ENCODE results near the gene CORO7.

Gene CORO7

DNA sequence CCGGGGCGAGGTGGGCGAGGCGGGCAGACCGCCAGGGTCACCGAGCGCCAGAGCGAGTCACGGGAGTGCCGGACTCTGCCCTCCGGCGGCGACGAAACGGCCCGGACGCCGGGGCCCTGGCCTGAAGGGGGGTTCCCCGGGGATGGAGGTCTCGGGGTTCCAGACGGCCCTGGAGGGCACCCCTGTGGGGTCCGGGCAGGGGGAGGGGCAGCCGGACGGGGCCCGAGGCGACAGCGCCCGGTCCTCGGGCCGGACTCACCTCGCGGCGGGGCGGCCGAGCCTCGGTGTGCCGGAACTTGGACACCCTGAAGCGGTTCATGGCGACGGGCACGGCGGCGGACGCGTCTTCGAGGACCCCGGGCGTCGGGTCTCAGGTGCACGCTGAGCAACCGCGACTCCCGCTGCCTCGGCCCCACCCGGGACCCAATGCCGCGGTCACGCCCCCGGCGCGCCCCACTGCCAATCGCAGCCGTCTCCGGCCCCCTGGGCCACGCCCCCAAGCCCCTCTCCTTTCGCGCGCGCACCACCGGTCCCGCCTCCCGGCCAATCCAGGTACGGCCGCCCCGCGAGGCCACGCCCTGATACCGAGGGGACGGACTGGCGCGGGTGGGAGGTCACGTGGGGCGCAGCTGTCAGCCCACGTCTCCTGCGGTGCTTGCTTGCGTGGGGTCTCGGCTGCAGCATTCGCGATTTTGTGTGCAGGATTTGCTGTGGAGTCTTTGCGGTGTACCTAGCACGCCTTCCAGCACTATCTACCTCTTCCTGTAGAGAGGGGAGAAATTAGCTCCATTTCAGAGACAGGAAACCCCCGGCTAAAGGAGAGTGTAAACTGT lies at the start of gene CORO7:
Gene CORO7, minus strand, starts transcription at position 397 of the 833 bp plus-strand sequence. Its CDS starts 78 bp downstream, at position 319.
- DNase-seq, result peak; percentile 100

DNA sequence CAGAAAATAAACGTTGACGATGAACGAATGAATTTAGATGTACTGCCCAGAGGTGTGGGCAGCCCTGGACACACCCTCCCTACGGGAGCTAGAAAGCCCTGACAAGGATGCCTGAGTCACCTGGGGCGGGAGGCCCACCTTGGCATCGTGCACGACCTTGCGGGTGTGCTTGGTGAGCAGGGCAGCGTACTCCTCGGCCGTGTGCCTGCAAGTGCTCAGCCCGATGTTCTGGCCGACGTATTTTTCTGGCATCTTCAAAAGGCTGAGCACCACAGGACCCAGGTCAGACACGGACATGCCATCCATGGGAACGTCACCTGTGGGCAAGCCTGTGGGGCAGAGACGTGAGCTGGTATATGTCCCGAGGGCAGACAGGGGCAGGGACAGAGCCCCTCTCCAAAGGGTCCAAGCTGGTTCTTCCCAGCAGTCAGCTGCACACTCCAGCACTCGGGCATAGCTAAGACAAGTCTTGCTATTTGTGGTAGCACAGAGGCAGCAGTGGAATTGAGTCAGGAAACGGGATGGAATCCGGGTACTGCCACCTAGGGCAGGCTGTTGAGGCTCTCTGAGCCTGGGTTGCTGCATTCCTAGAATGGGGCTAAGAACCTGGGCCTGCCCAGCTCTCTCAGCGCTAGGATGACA lies 47.2 kb upstream of the CORO7 start:
- no peak for DNase-seq

DNA sequence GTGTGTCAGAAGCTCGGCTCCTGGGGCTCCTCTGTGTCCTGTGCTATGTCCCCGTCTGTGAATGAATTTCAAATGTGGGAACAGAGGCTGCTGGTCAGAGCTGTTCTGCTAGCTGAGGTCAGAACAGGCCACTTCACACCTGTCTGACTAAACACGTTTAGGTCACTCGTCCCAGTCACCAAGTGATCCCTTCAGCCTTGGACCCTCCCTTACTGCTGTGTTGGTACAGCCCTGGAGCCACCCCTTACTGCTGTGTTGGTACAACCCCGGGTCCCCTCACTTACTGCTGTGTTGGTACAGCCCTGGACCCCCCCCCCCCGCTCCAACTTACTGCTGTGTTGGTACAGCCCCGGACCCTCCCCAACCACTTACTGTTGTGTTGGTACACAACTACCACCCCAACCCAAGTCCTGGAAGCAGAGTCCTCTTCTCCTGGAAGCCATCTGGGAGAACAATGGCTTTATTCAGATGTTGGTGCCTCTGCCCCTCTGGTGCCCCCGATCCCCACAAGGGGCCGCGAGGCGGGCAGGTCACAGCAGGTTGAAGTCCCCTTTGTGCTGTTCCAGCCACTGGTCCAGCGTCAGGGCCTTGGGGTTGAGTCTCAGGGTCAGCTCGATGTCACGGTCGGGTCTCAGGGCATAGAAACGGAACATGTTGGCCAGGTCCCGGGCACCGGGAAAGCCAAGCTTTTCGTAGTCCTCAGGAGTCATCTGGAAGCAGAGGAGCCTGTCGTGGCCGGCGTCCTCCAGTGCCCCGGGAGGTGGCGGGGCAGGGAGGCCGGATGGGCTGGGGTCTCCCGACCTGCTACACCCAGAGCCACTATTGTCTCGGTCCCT lies 45.1 kb upstream of the CORO7 start:
- no peak for DNase-seq

DNA sequence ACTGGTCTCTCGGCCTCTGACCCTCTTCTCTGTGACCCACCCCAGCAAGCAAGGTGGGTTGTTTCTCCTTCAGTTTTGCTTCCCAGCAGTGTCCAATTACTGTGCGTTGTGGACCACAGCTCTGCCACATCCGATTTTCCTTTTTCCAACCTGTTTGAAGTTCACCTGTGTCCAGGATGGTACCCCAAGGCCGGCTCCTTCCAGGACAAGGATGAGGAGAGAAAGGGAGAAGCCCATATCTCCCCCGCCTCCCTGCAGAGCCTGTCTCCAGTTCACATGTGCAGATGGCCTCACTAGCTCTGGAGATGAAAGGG lies 44.5 kb upstream of the CORO7 start:
- no peak for DNase-seq

DNA sequence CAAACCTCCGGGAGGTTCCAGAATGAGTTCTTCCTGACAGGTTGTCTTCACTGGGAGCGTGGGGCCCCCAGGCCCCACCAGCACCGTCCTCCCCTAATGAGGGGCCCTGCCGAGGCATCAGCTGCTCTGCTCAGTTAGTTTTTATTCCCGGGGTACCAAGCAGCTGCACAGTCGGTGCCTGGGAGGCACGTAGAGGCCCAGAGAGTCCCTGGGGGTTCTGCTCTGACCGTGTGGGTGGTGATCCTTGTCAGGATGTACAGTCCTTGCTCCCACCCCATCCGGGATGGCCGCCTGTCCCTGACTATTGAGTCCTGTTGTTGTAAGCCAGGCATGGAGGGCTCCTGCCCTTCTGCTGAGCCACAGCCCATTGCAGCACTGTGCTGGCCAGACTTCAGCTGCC lies 39.6 kb upstream of the CORO7 start:
- no peak for DNase-seq

DNA sequence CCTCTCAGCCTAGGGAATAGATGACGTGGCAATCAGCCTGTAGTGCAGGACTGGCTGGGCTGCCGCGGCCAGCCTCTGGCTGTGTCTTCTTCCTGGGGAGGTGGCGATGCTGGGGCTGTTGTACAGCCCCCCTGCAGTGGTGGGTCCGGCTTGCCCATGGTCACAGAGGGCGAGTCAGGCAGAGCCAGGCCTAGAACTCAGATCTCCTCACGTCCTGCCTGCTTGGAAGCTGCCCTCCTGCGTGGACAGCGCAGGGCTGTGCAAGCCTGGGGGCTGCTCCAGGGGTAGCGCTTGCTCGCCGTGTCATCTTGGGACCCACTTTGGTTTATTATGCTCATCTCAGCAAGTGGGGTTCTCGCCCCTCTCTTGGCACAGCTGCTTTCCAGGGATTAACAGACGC lies 38.7 kb upstream of the CORO7 start:
- DNase-seq, result no peak

DNA sequence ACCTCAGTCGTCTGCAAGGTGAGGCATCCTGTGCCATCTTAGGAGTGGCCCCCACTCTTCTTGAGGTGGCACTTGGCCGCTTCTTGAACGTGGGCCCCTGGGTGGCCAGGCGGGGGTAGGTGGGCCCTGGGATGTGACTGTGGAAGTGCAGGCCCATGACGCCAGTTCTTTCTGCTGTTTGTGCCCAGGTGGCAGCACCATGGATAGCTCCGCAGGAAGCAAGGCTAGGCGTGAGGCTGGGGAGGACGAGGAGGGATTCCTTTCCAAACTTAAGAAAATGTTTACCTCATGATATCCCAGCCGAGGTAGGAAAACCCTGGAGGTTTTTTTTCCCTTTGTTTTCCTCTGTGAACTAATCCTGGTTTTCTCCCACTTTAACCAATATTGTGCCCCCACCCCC lies 38.2 kb upstream of the CORO7 start:
- DNase-seq, result no peak

DNA sequence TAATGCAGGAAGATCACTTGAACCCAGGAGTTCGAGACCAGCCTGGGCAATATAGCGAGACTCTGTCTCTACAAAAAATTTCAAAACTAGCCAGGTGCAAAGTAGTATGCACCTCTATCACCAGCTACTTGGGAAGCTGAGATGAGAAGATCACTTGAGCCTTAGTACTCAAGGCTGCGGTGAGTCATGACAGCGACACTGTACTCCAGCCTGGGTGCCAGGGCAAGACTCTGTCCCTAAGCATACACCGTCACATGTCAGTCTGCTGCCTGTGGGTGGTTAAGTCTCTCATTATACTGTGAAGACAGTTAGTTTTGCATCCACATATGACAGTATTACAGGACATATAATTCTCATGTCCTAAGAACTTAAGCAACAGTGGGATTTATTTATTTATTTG lies 36.3 kb upstream of the CORO7 start:
- no peak for DNase-seq

DNA sequence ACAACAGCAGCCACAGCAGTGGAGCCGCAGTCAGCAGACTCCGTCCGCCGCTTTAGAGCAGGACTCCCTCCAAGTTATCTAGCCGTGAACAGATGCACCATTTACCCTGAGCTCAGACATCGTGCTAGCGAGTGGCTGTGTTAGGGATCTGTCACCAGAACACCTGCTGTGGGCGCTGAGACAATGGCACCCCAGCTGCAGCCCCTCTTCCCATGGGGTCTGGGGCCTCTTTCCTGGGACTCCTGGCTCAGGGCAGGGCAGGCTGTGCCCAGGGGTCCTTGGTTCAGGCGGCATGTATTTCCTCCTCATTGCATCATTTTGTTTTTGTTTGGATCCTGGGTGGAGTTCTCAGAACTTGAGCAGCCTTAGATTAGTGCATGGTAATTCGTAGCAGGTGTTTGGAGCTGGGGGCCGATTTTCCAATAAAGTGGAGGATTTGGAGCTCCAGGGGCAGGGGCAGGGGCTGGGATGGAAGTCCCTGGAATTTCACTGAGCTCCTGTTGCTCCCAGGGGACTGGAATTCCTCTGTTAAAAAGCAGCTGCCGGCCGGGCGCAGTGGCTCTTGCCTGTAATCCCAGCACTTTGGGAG lies 34.6 kb upstream of the CORO7 start:
- DNase-seq, result no peak

DNA sequence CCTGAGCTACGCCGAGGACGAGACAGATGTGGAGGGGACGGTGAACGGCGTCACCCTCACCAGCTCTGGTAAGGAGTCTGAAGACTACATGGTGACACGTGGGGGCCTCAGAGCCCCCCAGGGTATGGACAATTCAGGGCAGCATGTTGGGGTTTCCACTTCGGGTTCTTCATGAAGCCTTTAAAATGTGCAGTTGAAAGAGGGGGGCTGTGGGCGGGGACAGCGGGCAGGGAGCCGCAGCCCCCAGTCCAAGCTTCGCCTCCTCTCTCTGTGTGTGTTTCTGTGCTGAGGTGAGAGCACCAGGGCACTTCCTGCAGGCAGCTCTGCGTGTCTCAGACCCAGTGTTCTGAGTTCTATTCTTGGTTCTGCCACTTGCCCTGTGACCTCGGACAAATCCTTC lies 34.0 kb upstream of the CORO7 start:
- no peak for DNase-seq

DNA sequence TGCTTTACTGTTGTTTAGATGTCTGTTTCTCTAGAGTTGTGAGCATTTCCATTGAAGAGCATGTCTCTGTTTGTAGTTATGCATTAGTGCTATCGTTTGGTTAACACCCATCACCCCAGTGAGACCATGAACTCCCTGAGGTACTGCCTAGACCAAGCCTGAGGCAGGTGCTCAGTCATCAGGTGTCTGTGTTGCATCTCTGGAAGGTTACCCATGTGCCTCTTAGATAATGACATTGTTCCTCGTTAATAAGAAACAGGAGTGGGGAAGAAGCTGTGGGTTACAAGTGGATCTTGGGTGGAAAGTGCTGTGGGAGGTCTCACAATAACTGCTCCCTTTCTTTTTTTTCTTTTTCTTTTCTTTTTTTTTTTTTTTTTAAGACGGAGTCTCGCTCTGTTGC lies 27.6 kb upstream of the CORO7 start:
- DNase-seq, result no peak

DNA sequence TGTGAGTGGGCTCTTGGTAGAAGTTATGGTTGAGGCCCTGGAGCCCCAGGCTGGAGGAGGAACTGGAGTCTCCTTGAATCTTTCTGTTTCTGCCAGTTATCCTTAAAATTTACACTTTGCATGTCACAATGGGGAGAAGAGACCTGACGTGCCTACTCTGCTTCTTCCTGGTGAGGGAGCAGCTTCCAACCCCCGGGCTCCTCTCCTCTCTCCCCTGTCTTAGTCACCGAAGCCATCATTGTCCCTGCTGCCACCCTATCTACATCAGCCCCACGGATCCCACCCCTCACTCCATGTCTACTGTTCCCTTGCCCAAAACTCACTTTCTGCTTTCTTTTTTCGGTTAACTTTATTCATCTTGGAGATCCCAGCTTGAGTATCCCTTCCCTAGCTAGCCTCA lies 26.9 kb upstream of the CORO7 start:
- DNase-seq, result no peak

DNA sequence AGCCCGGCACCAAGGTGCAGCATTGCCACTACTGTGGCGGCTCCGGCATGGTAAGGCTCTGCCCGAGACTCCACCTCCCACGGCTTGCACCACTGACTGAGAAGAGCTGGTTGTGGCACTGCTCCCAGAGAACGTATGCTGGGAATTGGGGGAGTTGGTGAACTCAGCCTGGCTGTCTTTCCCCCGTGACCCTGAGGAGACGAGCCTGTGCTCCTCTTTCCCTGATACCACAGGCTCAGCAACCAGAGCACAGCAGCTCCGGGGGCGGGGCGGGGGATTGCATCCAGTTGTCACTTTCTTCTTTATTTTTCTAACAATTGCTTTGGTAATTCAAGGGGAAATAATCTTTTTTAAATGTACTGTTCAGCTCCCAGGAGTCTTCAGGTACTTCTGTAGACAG lies 26.0 kb upstream of the CORO7 start:
- DNase-seq, result no peak

DNA sequence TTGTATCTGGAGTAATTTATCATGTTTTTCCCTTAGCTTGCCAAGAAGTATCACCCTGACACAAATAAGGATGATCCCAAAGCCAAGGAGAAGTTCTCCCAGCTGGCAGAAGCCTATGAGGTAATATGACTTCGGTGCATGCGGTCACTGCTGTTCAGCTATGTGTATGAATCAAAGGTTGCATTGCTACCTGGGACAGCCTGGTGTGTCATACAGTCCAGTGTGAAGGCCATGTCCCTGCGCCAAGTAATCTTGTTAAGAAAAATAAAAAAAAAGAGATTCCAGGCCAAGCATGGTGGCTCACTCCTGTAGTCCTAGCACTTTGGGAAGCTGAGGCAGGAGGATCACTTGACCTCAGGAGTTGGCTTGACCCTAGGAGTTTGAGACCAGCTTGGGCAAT lies 21.0 kb upstream of the CORO7 start:
- no peak for DNase-seq

DNA sequence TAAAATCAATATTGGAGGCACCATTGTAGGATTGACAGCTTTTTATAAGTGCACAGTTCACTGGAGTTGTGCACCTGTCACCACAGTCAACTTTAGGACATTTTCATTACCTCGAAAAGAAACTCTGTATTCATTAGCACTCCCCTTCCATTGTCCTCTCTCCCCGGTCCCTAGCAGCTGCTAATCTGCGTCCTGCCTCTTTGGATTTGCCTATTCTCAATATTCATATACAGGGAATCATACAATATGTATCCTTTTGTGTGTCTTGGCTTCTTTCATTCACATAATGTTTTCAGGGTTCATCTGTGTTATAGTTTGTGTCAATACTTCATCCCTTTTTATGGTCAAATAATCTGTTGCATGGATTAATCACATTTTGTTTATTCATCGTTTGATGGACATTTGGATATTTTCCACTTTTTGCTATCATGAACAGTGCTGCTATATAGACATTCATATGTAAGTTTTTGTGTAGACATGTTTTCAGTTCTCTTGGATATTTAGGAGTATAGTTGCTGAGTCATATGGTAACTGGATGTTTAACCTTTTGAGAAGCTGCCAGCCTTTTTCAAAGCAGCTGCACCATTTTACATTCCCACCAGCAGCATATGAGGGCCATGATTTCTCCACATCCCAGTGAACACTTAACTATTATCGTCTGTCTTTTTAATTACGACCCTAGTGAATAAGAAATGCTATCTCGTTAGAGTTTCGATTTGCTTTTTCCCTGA lies 19.1 kb upstream of the CORO7 start:
- no peak for DNase-seq

DNA sequence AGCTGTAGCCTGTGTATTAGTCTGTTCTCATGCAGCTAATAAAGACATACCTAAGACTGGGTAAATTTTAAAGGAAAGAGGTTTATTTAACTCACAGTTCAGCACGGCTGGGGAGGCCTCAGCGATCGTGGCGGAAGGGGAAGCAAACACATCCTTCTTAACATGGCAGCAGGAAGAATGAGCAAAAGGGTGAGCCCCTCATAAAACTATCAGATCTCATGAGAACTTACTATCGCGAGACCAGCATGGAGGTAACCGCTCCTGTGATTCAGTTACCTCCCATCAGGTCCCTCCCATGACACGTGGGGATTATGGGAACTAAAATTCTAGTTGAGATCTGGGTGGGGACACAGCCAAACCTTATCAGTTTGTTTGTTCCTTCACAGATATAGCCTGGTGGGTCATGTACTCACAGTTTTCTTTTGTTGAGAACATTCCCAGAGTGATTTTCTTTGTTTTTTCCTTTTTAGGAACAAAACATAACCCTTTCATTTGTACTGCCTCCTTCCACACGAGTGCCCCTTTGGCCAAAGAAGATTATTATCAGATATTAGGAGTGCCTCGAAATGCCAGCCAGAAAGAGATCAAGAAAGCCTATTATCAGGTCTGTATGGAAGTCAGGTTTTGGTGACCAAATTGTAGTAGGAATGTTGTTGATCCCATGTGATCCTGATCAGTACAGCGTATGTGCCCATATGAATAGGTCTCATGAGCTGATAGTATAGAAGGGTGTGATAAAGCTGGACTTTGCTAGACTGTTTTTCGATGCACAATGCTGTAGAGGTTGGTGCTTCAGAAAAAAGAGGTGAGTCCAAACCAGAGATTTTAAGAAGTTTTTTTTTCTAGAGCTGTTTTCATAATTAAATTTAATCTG lies 17.8 kb upstream of the CORO7 start:
- no peak for DNase-seq

DNA sequence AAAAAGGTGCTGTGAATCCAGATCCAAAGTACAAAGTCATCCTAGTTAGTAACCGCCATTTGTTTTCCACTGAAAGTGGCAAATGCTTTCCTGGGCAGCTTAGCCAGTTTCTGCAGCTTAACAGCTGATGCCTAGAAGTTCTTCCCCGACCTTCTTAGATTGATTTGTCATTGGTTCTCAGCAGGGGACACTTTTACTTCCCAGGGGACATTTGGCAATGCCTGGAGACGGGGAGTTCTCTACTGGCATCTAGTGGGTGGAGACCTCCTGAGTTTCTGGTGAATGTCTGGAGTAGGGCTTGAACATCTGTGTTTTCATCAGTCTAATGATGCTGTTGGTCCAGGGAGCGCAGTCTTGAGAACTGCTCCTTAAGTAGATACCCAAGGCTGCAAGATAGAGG lies 16.8 kb upstream of the CORO7 start:
- DNase-seq, result no peak

DNA sequence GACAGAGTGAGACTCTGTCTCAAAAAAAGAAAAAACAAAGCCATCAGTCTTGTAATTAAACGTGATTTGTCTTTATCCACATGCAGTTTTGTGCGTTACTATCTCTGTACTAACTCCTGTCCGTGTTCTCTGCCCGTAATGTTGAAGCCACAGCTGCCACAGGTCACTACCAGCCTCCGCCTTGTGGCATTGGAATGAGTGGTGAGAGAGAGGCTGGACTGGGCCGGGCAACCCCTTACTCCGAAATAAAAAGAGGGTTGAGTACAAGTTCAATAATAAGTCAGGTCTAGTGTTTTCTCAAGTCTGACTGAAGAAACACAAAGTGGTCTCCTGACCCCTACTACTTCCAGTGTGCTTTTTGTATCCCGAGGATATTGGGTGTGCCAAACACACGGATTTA lies 14.6 kb upstream of the CORO7 start:
- DNase-seq, result no peak

DNA sequence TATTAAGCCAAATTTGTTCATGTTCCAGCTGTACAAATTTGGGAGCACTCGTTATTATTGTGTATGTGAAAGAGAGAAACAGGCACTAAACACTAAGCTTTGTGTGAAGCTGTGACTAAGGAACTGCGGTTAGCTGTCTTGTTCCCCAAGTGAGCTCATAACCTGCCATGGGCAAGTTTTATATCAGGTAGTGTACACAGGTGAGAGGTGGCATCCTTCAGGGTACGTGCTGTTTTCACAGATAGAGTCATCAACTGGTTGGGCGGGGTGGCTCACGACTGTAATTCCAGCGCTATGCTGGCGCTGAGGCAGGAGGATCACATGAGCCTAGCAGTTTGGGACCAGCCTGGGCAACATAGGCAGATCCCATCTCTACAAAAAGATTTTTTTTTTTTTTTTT lies 12.1 kb upstream of the CORO7 start:
- DNase-seq, result no peak

DNA sequence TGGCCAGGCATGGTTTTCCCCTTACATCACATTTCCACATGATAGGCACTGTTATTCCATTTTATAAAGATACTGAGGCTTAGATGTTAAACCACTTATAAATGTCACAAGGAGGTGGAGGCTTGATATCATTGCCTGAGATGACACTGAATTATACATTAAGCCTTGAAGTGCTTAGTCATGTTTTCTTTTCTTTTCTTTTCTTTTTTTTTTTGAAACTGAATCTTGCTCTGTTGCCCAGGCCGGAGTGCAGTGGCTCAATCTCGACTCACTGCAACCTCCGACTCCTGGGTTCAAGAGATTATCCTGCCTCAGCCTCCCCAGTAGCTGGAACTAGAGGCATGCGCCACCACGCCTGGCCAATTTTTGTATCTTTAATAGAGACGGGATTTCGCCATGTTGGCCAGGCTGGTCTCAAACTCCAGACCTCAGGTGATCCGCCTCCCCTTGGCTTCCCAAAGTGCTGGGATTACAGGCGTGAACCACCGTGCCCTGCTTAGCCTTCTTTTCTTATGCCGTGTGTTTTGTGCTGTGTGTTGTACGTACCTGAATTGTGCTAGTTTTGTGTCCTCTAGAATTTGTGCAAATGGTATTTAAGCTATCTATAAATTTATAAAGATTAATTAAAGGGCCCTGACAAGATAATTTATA lies 10.5 kb upstream of the CORO7 start:
- DNase-seq, result no peak

DNA sequence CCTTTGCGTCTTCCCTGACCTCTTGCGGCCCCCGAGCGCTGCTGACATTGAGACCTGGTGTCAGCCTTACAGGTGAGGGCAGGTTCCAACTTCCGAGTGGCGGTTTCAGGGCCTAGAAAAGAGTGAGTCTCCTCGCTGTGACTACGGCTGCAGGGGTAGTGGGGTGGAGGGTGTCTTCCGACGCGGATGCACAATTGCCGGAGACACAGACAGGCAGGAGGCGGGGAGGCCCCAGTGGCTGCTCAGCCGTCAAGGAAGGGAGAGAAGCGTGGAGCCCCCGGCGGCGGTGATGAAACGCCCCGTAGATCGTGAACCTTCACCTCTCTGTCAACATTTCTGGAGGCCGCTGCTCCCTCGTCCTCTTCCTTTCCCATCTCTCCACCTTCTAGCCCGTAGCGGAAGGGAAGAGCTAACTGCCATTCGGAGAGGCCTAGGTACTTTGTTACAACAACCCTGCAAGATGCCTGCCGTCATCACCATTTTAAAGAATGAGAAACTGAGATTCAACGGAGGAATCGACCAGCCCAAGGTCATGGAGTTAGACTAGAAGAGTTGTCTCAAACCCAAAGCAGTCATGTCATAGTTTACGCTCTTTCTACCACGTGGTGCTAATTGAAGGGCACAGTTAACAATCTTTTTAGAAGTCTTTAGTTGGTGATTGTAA lies 9.8 kb upstream of the CORO7 start:
- no peak for DNase-seq

All from activated CD8-positive, alpha-beta memory T cell treated with anti-CD3 and anti-CD28 coated beads, Interleukin-2, amount 50 U/mL, for 4 hours (primary cell).